Endothelial cell of umbilical vein (primary cell): ENCODE results near the gene AGBL4. TPM values are rescaled to one million over a fixed set of nuclear protein-coding genes. Genes with fewer than 3 reads are reported as not detected.

Source experiments
- BruUV-seq: library from RNA; stranded (reverse); fragments of 400-500 nt; replicated peaks from 2 replicates; lab custom pipeline; 2021; lab: Mats Ljungman, UMichigan
- CTCF ChIA-PET: fragments of 300-600, 350-600 bp; sonication (Branson Sonifier 250); formaldehyde crosslinking; loops from one replicate; lab custom pipeline; 2021; ENCODE audit warnings: antibody characterized with exemption, inconsistent platforms; lab: Charles Lee
- POLR2A ChIA-PET: fragments of 300-600, 350-600 bp; sonication (Branson Sonifier 250); formaldehyde crosslinking; loops from one replicate; lab custom pipeline; 2021; ENCODE audit warnings: antibody characterized with exemption, inconsistent platforms; lab: Charles Lee
- DNase-seq: peaks from one replicate; pipeline ENCODE4 v3.0.0-alpha.2; 2011; ENCODE audit warnings: low read depth, low spot score
- FAIRE-seq: peaks from 2 replicates; lab custom pipeline; 2011; peaks lifted over from hg19 to GRCh38; lab: Jason Lieb, UNC
- H2AFZ ChIP-seq: 2 replicates; pipeline ENCODE4 v1.6.0; 2012; ENCODE audit warnings: low read depth, low read length, control low read depth, inconsistent platforms
- H3K27ac ChIP-seq: 2 replicates; pipeline ENCODE4 v1.5.1; 2011; ENCODE audit warnings: low read depth, mild to moderate bottlenecking, control low read depth, low read length, moderate library complexity; ENCODE audit not compliant: insufficient read depth
- H3K27me3 ChIP-seq, 2 experiments: 2 replicates each; pipeline versions ENCODE4 v1.6.0 to v1.6.1; 2011; ENCODE audit warnings: low read length in 2 of 2, mixed read lengths in 1 of 2; ENCODE audit not compliant: control insufficient read depth in 2 of 2, insufficient read depth in 2 of 2
- H3K36me3 ChIP-seq, 2 experiments: 2 replicates in 1 of 2; 3 replicates in 1 of 2; pipeline ENCODE4 v1.5.1; 2011; ENCODE audit warnings: low read length in 2 of 2, mild to moderate bottlenecking in 1 of 2, moderate library complexity in 1 of 2; ENCODE audit not compliant: control insufficient read depth in 2 of 2, insufficient read depth in 2 of 2; ENCODE audit errors: extremely low read depth in 1 of 2
- H3K4me1 ChIP-seq: 3 replicates; pipeline ENCODE4 v1.5.1; 2011; ENCODE audit warnings: mild to moderate bottlenecking, low read length; ENCODE audit not compliant: control insufficient read depth, insufficient read depth; ENCODE audit errors: extremely low read depth
- H3K4me2 ChIP-seq: 2 replicates; pipeline ENCODE4 v1.6.1; 2011; ENCODE audit warnings: low read length, control low read depth, mixed read lengths; ENCODE audit not compliant: insufficient read depth
- H3K4me3 ChIP-seq, 3 experiments: fragments of 200-600 bp in 1 of 3; sonication (generic), shearing (Covaris generic) in 1 of 3; replicated peaks in 1 of 3; 2 replicates each; pipeline ENCODE4 v1.5.1; 2011 to 2016; ENCODE audit warnings: control low read depth in 3 of 3, low read length in 3 of 3, mild to moderate bottlenecking in 2 of 3, inconsistent platforms in 1 of 3, low read depth in 1 of 3, moderate library complexity in 1 of 3; ENCODE audit not compliant: insufficient read depth in 1 of 3
- H3K79me2 ChIP-seq: 2 replicates; pipeline ENCODE4 v1.6.0; 2012; ENCODE audit warnings: low read length, inconsistent platforms; ENCODE audit not compliant: control insufficient read depth, insufficient read depth
- H3K9ac ChIP-seq: replicated peaks from 2 replicates; pipeline ENCODE3; 2011; ENCODE audit warnings: low read length, control low read depth; ENCODE audit not compliant: insufficient read depth; ENCODE audit errors: extremely low read depth
- H3K9me1 ChIP-seq: replicated peaks from 3 replicates; pipeline ENCODE4 v1.6.0; 2011; ENCODE audit warnings: mild to moderate bottlenecking, low read length; ENCODE audit not compliant: control insufficient read depth, insufficient read depth; ENCODE audit errors: extremely low read depth
- H3K9me3 ChIP-seq: replicated peaks from 2 replicates; pipeline ENCODE4 v1.5.1; 2012; ENCODE audit warnings: low read length, inconsistent platforms; ENCODE audit not compliant: control insufficient read depth, insufficient read depth
- H4K20me1 ChIP-seq: replicated peaks from 2 replicates; pipeline ENCODE3; 2011; ENCODE audit warnings: mild to moderate bottlenecking, low read length; ENCODE audit not compliant: control insufficient read depth, insufficient read depth; ENCODE audit errors: extremely low read depth
- CTCF ChIP-seq, 2 donors: IDR thresholded peaks; 1 replicate in 1 of 2; 2 replicates in 1 of 2; pipeline ENCODE4 v1.5.1; 2011; ENCODE audit warnings: low read length in 2 of 2, mild to moderate bottlenecking in 2 of 2, moderate library complexity in 2 of 2, control low read depth in 1 of 2, inconsistent platforms in 1 of 2, low read depth in 1 of 2; ENCODE audit not compliant: insufficient read depth in 1 of 2; ENCODE audit errors: extremely low read depth in 1 of 2
- EZH2 ChIP-seq: IDR thresholded peaks from 2 replicates; pipeline ENCODE4 v1.6.1; 2012; ENCODE audit warnings: borderline replicate concordance, low read depth, mild to moderate bottlenecking, moderate library complexity, low read length, inconsistent platforms; ENCODE audit not compliant: severe bottlenecking
- FOS ChIP-seq: IDR thresholded peaks from 2 replicates; pipeline ENCODE4 v1.6.1; 2011; ENCODE audit warnings: mild to moderate bottlenecking, low read length, moderate library complexity, borderline replicate concordance; ENCODE audit not compliant: insufficient read depth
- GATA2 ChIP-seq: IDR thresholded peaks from 2 replicates; pipeline ENCODE4 v1.7.0; 2011; ENCODE audit warnings: low read depth, mild to moderate bottlenecking, moderate library complexity, mixed read lengths, low read length; ENCODE audit not compliant: insufficient read length, insufficient read depth
- JUN ChIP-seq: IDR thresholded peaks from 2 replicates; pipeline ENCODE4 v1.6.1; 2011; ENCODE audit warnings: borderline replicate concordance, low read depth; ENCODE audit not compliant: insufficient read length, insufficient read depth
- MAX ChIP-seq: IDR thresholded peaks from 2 replicates; pipeline ENCODE4 v1.6.1; 2011; ENCODE audit not compliant: insufficient read depth, insufficient read length
- MYC ChIP-seq: IDR thresholded peaks from one replicate; pipeline ENCODE4 v1.6.1; 2011; ENCODE audit warnings: mild to moderate bottlenecking, low read depth, low read length
- POLR2A ChIP-seq: IDR thresholded peaks from 2 replicates; pipeline ENCODE4 v1.6.1; 2012; ENCODE audit warnings: low read depth, mild to moderate bottlenecking, control low read depth, low read length
- POLR2AphosphoS5 ChIP-seq: IDR thresholded peaks from 2 replicates; pipeline ENCODE4 v1.6.1; 2012; ENCODE audit warnings: low read depth, mild to moderate bottlenecking, control low read depth, low read length, moderate library complexity; ENCODE audit not compliant: insufficient read depth
- dilution Hi-C: fragments of 300-500 bp; cut with MboI; formaldehyde crosslinking; loops from one replicate; pipeline ENCODE4 v1.15.0; 2019; ENCODE audit warnings: low sequenced_read_pairs; ENCODE audit not compliant: extremely low pct_ligation_motif_present
- intact Hi-C: fragments of 100-400 bp; cut with micrococcal nuclease; formaldehyde crosslinking; loops from one replicate; pipeline ENCODE4 v1.10.0; 2022
- polyA plus RNA-seq, 4 experiments: library from polyadenylated mRNA; depleted of rRNA in 3 of 4; stranded (reverse) in 3 of 4; unstranded in 1 of 4; fragments of >200 nt; gene quantifications; 2 replicates each; pipeline versions ENCODE4 v1.2.1 to v1.2.3, GENCODE V29; 2011 to 2012; ENCODE audit warnings: missing spikeins in 1 of 4
- total RNA-seq: library from RNA; stranded (reverse); gene quantifications from 2 replicates; pipeline ENCODE4 v1.2.3, GENCODE V29; 2021

The AGBL4 gene
- total and polyA plus RNA-seq, 2 donors (not counting 3 experiments of a cell fraction or from before 2014, with no cell fraction given): not detected

- DNase-seq (no peak), FAIRE-seq (no peak)
- dilution Hi-C loops (no loop called here), intact Hi-C loops (no loop called here)
- no peaks in the 10 kb centered on the region for H3K79me2 ChIP-seq
- no peaks in the 10 kb centered on the region for H3K4me1 ChIP-seq
- ChIA-PET CTCF (no interaction called here), POLR2A (no interaction called here)
- no peak for TF ChIP-seq GATA2
- TF ChIP-seq JUN: no peak
- TF ChIP-seq EZH2: no peak
- TF ChIP-seq POLR2AphosphoS5: no peak
- no peak for TF ChIP-seq MAX
- TF ChIP-seq MYC: no peak
- TF ChIP-seq POLR2A: no peak
- no peak for TF ChIP-seq FOS
- TF ChIP-seq CTCF (IDR thresholded peaks at IDR 0.05; ENCODE audit: extremely low read depth in 1 of 2, insufficient read depth in 1 of 2, low read depth in 1 of 2, low read length in 2 of 2): no peak
- no peak overlapping the region for H3K4me3 ChIP-seq
- no peaks in the 10 kb centered on the region for H3K9me3 ChIP-seq
- H3K4me2 ChIP-seq: no peak overlapping the region
- H3K9me1 ChIP-seq: no peaks in the 10 kb centered on the region
- no TSS peak for BruUV-seq
- no peaks in the 10 kb centered on the region for H4K20me1 ChIP-seq
- H3K27ac ChIP-seq: no peak overlapping the region
- no peak overlapping the region for H2AFZ ChIP-seq
- H3K27me3 ChIP-seq: no peaks in the 10 kb centered on the region
- no peak overlapping the region for H3K9ac ChIP-seq
- H3K36me3 ChIP-seq: no peaks in the 10 kb centered on the region
These were observed 1056.4 kb downstream of the AGBL4 start for GRCh38 chr1:48967318-48967717.
